Measurements from ENCODE around the gene NLGN4X.

The NLGN4X gene

DNA sequence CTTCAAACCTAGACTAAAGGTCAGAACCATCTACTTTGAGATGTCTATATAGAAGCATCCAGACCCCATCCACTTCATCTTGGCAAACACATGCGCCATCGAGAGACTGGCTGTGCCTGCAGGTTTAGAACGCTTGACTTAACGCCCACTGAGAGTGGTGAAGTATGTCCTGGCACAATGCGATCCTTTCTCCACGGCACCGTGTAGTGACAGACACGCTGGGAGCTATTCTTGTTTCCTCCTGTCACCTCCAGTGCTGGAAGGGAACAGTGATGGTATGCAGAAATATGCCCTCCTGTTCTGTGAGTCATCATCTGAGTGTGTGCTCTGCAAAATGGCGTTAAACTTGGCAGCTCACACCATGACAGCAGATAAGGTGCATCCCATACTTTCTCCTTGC lies 330.2 kb downstream of the NLGN4X start:
- no peak overlapping the region for H3K27ac ChIP-seq
- TF ChIP-seq ZFX (IDR thresholded peaks at IDR 0.05; ENCODE audit: borderline replicate concordance): no peak
- TF ChIP-seq, protein P1, sequence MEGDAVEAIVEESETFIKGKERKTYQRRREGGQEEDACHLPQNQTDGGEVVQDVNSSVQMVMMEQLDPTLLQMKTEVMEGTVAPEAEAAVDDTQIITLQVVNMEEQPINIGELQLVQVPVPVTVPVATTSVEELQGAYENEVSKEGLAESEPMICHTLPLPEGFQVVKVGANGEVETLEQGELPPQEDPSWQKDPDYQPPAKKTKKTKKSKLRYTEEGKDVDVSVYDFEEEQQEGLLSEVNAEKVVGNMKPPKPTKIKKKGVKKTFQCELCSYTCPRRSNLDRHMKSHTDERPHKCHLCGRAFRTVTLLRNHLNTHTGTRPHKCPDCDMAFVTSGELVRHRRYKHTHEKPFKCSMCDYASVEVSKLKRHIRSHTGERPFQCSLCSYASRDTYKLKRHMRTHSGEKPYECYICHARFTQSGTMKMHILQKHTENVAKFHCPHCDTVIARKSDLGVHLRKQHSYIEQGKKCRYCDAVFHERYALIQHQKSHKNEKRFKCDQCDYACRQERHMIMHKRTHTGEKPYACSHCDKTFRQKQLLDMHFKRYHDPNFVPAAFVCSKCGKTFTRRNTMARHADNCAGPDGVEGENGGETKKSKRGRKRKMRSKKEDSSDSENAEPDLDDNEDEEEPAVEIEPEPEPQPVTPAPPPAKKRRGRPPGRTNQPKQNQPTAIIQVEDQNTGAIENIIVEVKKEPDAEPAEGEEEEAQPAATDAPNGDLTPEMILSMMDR (IDR thresholded peaks at IDR 0.05): no peak

DNA sequence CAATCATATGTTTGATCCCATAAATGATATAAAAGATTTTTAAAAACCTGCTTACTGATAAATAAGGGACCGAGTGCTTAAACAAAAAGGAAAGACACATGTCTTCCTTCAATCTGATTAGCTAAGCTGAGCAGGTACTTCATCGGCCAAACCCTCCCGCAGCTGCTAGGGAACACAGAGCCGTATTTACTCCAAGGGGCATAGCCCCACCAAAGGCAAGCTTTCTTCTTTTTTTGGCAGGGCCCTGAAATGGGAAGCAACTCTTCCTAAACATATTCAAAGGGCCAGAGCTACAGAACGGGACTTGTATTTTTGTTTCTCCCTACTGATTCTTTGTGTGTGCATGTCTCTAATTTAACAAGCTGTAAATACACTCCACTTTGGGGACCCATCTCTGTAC lies 337.3 kb downstream of the NLGN4X start:
- TF ChIP-seq, protein P1 (IDR thresholded peaks at IDR 0.05): no peak
- TF ChIP-seq ZFX (IDR thresholded peaks at IDR 0.05; ENCODE audit: borderline replicate concordance): no peak
- no peak overlapping the region for H3K27ac ChIP-seq

DNA sequence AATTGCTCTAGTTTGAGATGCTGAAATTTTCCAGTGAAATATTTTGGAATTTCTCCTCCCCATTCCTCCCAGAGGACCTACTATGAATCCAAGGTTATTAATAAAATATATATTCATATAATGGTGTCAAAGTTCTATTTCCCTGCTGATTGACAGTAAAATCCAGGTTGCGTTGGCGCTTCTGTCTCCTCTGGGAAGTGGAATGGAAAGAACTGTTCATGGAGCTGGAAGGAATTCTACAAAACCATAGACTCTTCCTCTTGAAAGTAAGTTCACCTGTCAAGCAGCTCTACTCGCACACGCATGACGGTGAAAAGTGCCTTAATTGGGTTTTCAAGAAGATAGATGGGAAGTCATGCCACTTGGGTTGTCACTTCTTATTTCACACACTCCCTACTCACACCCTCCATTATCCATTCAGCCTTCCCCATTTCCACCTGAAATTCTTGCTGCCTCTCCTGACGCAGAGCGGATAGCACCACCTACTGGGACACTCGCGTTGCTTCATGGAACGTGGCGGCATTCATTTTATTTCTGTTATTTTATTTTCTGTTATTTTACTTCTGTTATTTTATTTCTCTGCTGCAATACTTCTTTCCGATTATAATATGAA lies 351.6 kb downstream of the NLGN4X start:
- TF ChIP-seq, protein P1 (IDR thresholded peaks at IDR 0.05): peak; percentile 72
- no peak for TF ChIP-seq ZFX (IDR thresholded peaks at IDR 0.05; ENCODE audit: borderline replicate concordance)
- H3K27ac ChIP-seq: no peak overlapping the region

DNA sequence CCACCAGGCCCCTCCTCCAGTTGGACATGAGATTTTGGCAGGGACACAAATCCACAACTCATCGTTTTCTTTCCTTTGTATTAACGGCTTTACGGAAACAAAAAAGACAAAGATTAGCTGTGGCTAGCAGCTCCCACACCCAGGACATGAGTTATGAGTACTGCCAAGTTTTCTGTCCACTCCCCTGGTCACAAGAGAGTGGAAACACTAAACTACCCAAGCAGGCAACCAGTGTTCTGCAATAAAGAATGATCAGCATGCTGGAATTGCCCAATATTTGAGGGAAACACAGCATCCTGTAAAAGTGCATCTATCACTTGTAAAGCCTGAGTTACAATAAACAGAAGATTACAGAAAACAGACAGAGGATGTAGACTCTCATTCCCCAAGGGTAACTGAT lies 358.4 kb downstream of the NLGN4X start:
- H3K27ac ChIP-seq: no peak overlapping the region
- no peak for TF ChIP-seq ZFX (IDR thresholded peaks at IDR 0.05; ENCODE audit: borderline replicate concordance)
- TF ChIP-seq, protein P1 (IDR thresholded peaks at IDR 0.05): no peak

DNA sequence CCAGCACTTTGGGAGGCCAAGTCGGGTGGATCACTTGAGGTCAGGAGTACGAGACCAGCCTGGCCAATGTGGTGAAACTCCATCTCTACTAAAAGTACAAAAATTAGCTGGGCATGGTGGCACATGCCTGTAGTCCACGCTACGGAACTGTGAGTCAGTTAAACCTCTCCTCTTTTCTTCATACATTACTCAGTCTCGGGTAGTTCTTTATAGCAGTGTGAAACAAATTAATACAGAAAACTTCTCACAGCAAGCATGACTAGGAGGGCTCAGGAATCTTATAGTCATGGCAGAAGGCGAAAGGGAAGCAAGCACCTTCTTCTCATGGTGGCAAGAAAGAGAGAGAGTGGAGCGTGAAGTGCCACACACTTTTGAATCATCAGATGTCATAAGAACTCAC lies 358.9 kb downstream of the NLGN4X start:
- H3K27ac ChIP-seq: no peak overlapping the region

DNA sequence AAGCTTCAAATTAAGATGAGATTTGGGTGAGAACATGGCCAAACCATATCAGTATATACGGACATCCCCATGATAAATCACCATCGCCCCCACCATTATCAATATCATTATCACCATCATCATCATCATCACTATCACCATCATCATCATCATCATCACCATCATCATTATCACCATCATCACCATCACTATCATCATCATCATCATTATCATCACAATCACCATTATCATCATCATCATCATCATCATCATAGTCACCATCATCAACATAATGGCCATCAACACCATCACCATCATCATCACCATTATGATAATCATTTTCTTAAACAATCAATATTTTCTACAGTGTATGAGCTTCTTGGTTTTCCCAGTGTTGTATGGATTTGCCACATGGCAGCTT lies 360.9 kb downstream of the NLGN4X start:
- TF ChIP-seq, protein P1 (IDR thresholded peaks at IDR 0.05): no peak
- TF ChIP-seq ZFX (IDR thresholded peaks at IDR 0.05; ENCODE audit: borderline replicate concordance): no peak
- no peak overlapping the region for H3K27ac ChIP-seq

More for the DNA sequence above, 358.9 kb downstream of the NLGN4X start:
- TF ChIP-seq, protein P1 (IDR thresholded peaks at IDR 0.05): no peak

DNA sequence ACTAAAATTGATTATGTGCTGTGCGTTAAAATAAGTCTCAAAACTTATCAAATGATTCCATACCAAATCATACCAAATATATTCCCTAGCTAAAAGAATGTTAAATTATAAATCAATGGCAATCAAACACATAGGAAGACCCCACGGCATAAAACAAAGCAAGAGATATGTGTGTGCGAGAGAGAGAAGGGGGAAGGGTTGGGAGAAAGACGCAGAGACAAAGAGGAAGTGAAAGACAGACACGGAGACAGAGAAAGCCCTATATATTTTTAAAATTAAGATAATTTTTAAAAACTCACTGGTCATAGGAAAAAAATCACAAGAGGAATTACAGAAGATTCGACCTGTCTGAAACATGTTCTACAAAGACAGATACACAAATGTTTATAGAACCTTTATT lies 371.4 kb downstream of the NLGN4X start:
- no peak overlapping the region for H3K27ac ChIP-seq
- TF ChIP-seq, protein P1 (IDR thresholded peaks at IDR 0.05): no peak
- no peak for TF ChIP-seq ZFX (IDR thresholded peaks at IDR 0.05; ENCODE audit: borderline replicate concordance)

Data from 22Rv1 (cell line).